ENCODE results near the gene PDP2.

Gene PDP2, protein sequence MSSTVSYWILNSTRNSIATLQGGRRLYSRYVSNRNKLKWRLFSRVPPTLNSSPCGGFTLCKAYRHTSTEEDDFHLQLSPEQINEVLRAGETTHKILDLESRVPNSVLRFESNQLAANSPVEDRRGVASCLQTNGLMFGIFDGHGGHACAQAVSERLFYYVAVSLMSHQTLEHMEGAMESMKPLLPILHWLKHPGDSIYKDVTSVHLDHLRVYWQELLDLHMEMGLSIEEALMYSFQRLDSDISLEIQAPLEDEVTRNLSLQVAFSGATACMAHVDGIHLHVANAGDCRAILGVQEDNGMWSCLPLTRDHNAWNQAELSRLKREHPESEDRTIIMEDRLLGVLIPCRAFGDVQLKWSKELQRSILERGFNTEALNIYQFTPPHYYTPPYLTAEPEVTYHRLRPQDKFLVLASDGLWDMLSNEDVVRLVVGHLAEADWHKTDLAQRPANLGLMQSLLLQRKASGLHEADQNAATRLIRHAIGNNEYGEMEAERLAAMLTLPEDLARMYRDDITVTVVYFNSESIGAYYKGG

DNA sequence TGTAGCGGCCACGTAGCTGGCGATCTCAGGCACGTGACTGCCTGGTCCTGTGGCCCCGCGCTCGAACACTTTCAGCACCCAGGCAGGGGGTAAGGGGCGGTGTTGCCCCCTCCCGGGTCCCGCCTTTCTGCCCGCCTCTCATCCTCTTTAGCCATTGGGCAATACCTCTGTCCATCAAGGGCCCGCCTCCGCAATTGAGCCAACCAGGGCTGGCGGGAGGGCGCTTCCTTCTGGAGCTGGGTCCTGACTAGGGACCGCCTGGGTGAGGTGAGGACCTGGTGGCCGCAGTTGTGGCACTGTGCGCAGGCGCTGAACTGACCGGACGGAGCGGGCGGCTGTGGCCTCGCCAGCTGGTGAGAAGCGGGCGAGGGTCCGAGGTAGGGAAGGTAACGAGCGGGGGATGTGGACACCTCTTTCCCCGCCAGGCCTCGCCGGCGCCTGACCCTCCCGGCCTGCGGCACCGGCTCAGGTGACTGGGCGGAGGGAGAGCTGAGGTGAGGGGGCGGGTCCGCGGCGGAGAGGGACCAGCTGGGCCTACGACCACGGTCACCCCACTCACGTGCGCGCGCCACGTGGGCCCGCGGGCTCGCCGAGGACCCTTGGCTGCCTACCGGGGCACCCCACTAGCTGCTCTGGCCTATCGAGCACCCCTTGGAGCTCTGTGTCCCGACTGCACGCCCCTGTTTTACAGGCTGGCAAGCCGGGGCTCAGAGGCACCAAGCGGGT lies at the start of gene PDP2:
PDP2 (plus strand) TSS at position 228 of the 726 bp plus-strand sequence. CDS start 3,770 bp downstream, outside the sequence.
- DNase-seq, result peak; percentile 51

- DNase-seq, result no peak
Observed at GRCh38 chr16:66832190-66832589, 48.1 kb upstream of the PDP2 start.

DNA sequence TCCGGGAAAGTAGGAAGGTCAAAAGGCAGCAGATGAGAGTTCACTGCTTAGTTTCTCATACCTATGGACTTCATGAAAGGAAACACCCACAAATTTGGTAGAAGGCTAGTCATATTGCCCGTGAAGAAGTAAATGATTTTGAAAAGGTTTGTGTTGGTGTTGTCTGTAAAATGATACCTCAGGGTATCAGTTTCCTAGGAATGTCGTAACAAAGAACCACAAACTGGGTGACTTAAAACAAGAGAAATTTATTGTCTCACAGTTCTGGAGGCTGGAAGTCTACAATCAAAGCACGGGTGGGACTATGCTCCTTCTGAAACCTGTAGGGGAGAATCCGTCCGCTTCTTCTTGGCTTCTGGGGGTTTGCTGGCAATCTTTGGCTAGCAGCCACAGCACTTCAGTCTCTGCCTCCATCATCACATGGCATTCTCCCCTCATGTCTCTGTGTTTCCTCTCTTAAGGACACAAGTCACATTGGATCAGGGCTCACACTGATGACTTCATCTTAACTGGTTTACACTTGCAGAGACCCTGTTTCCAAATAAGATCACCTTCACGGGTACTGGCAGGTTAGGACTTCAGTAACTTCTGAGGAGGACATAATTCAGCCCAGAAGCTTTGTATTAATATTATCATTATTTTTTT lies 47.5 kb upstream of the PDP2 start:
- peak; percentile 32 for DNase-seq

- DNase-seq, result no peak
Observed at GRCh38 chr16:66834746-66835145, 45.6 kb upstream of the PDP2 start.

DNA sequence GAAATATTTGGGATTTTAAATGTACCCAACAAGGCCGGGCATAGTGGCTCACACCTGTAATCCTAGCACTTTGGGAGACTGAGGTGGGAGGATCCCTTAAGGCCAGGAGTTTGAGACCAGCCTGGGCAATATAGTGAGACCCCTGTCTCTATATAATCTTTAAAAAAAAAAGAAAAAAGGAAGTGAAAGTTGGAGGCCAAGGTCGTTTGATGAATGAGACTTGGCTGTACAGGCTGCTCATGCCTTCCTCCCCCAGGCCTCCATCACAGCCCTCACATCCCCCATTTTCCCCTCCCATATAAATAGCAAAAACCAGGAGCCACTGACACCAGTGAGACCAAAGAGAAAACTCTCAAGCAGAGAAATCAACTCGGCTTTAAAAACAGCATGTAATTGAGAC lies 39.4 kb upstream of the PDP2 start:
- DNase-seq, result no peak

DNA sequence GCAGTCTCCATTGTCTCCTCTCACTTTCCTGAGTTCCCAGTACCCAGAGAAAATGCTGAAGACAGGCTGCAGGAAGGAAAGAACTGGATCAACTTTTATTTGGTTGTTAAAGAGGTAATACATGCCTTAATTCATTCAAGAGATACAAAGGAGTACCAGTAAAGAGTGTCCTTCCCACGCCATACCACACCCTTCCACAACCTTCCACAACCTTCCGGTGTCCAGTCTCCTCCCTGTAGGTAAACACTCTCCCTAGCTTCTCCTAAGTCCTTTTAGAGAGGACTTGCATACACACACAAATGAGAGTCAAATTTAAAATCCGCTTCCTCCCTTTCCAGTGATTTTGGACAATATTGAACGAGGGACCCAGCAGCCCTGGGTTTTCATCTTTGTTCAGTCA lies 38.9 kb upstream of the PDP2 start:
- no peak for DNase-seq

DNA sequence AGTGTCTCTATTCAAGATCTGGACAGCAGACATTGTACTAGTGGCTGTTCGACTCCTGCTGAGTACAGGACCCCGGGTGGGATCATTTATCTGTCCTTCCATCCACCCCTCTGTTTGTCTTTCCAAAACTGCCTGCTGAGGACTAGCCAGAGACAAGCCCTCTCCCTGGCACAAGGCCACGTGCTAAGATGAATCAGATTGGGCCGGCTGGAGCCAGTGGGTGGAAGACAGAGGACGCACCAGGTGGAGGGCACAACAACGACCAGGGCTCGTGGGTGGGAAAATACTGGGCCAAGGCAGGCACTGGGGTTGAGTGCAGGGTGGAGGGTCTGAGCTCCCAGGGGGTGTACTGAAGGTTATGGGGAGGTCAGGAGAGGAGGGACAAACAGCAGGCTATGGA lies 37.5 kb upstream of the PDP2 start:
- peak; percentile 30 for DNase-seq

DNA sequence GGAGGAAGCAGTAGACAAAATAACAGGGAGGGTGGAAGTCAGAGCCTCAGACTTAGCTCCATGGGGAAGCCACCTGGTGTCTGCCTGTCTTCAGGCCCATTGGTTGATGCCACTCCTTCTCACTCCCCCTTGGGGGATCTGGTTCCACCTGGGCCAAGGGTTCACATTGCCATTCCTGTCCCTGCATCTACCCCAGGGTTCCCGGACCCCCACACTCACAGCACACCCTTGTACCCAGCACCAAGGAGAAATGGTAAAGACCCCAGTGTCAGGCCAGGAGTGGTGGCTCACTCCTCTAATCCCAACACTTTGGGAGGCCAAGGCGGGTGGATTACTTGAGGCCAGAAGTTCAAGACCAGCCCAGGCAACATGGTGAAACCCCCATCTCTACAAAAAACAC lies 37.1 kb upstream of the PDP2 start:
- no peak for DNase-seq

- DNase-seq, result no peak
Observed at GRCh38 chr16:66844009-66844341, 36.3 kb upstream of the PDP2 start.

GRCh38 chr16:66844342-66845079 lies 35.8 kb upstream of the PDP2 start, which contains the start of gene CA7:
CA7 (plus strand) TSS chr16:66844414; CDS start chr16:66844488, 74 bp downstream.
- DNase-seq, result no peak

DNA sequence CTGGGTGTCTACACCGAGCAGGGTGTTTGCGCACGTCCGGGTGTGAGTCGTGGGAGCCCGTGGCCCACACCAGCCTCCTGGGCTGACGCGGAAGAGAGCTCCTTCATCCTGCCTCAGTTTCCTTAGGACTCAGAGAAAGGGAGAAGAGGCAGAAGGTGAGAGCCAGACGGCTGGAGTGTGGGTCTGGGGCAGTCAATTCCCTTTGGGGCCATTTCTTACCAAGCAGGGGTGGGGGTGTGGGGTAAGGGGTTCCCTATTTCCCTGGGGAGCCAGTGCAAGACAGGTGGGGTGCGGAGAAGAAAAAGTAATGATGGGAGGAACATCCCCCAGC lies 35.3 kb upstream of the PDP2 start:
- no peak for DNase-seq

GRCh38 chr16:66845791-66846221 lies 34.5 kb upstream of the PDP2 start:
- no peak for DNase-seq

DNA sequence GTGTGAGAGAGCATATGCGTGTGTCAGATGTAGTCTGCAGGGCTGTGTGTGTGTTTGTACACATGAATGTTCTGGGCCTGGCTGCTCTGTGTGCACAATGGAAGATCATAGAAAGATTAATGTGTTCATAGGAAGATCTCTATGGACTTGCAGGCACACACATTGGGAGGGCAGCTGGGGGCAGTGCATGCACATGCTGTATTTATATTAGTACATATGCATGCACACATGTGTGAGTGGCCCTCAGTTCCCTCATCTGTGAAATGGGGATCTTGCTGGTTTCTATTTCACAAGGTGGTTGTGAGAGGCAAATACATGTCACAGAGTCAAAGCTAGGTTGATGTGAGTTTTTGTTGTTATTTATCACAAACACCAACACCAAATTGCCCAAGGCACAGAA lies 34.0 kb upstream of the PDP2 start:
- DNase-seq, result no peak

GRCh38 chr16:66846831-66847230 lies 33.5 kb upstream of the PDP2 start:
- no peak for DNase-seq

GRCh38 chr16:66847533-66848067 lies 32.7 kb upstream of the PDP2 start:
- DNase-seq, result no peak

- DNase-seq, result no peak
Observed at GRCh38 chr16:66848172-66848571, 32.1 kb upstream of the PDP2 start.

GRCh38 chr16:66849021-66849420 lies 31.3 kb upstream of the PDP2 start:
- no peak for DNase-seq

- no peak for DNase-seq
Observed at GRCh38 chr16:66849549-66849948, 30.8 kb upstream of the PDP2 start.

- no peak for DNase-seq
Observed at GRCh38 chr16:66850115-66850815, 30.1 kb upstream of the PDP2 start.

- DNase-seq, result no peak
Observed at GRCh38 chr16:66851166-66851964, 28.9 kb upstream of the PDP2 start.

All from NCI-H2029 (cell line).